ENCODE measurements around the gene TEX101.
"Not testable (repeated sequence)": the region's sequence is repeated elsewhere in the genome, so short reads cannot be mapped to it uniquely, and the experiment has no call there.

Gene TEX101

GRCh38 chr19:43414554-43414953 is at the start of gene TEX101:
Gene TEX101 (plus strand): TSS chr19:43414890. CDS start chr19:43415920, 1,030 bp downstream.
- DNase-seq (ENCODE audit: low spot score) = no peak

GRCh38 chr19:43365677-43366076 is 49.0 kb upstream of the TEX101 start:
- not testable (repeated sequence) for DNase-seq (ENCODE audit: low spot score)

DNA sequence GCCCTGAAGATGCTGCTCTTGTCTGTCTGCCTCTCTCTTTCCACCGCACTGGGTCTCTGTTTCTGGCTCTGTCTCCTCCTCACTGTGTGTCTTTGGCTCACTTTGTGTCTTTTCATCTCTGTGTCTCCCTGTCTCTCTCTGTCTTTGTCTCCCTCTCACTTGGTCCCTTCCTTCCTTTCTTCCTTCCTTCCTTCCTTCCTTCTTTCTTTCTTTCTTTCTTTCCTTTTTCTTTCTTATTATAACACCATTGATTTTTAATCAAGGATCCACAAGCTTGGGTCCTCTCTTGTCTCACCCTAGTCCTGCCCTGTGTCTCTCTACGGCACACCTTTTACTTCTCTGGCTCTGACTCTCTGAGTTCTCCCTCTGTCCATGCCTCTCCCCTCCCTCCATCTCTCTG is 46.9 kb upstream of the TEX101 start:
- no peak for DNase-seq (ENCODE audit: low spot score)

- DNase-seq (ENCODE audit: low spot score) = not testable (repeated sequence)
These were observed 45.8 kb upstream of the TEX101 start for GRCh38 chr19:43368897-43369296.

GRCh38 chr19:43371909-43372308 is 42.8 kb upstream of the TEX101 start:
- DNase-seq (ENCODE audit: low spot score) = no peak

- DNase-seq (ENCODE audit: low spot score) = no peak
These were observed 42.2 kb upstream of the TEX101 start for GRCh38 chr19:43372462-43372861.

DNA sequence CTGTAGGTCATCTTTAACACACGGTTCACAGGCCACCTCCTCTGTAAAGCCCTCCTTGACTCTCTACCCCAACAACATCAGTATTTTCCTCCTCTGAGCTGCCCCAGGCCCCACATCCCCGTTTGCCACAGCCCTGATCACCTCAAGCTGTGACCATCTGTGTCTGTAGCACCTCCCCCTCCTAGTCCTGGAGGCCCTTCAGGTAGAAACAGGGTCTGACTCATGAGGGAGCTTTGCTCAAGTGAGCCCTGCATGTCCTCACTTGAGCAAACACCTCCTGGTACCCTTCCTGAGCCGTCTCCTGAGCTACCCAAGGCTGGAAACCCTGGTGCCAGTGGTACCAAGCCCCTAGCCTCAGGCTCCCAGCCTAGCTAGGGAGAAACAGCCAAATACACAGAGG is 37.1 kb upstream of the TEX101 start:
- DNase-seq (ENCODE audit: low spot score) = not testable (repeated sequence)

DNA sequence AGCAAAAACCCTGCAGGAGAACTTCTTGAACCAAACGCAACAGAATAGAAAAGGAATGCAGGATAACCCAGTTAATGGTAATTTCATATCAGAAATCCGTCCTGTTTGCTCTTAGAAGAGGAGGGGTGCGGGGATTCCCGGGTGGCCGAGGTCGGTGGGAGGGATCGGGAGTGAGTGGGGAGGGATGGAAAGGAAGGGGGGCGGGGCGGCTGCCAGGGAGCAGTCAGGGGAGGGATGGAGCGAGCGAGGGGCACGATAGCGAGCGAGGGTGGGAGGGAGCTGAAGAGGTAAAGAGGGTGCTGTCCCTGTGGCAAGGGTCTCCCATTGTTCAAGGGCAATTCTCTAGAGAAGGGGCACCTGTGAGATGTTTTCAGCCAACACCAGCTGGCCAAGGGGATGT is 34.7 kb upstream of the TEX101 start:
- no peak for DNase-seq (ENCODE audit: low spot score)

GRCh38 chr19:43380771-43381386 is 33.8 kb upstream of the TEX101 start:
- no peak for DNase-seq (ENCODE audit: low spot score)

- not testable (repeated sequence) for DNase-seq (ENCODE audit: low spot score)
These were observed 32.0 kb upstream of the TEX101 start for GRCh38 chr19:43382586-43383216.

- not testable (repeated sequence) for DNase-seq (ENCODE audit: low spot score)
These were observed 31.4 kb upstream of the TEX101 start for GRCh38 chr19:43383254-43383653.

- not testable (repeated sequence) for DNase-seq (ENCODE audit: low spot score)
These were observed 30.9 kb upstream of the TEX101 start for GRCh38 chr19:43383759-43384158.

- not testable (repeated sequence) for DNase-seq (ENCODE audit: low spot score)
These were observed 23.7 kb upstream of the TEX101 start for GRCh38 chr19:43390903-43391551.

- DNase-seq (ENCODE audit: low spot score) = not testable (repeated sequence)
These were observed 23.1 kb upstream of the TEX101 start for GRCh38 chr19:43391552-43391935.

- not testable (repeated sequence) for DNase-seq (ENCODE audit: low spot score)
These were observed 21.2 kb upstream of the TEX101 start for GRCh38 chr19:43393501-43393900.

DNA sequence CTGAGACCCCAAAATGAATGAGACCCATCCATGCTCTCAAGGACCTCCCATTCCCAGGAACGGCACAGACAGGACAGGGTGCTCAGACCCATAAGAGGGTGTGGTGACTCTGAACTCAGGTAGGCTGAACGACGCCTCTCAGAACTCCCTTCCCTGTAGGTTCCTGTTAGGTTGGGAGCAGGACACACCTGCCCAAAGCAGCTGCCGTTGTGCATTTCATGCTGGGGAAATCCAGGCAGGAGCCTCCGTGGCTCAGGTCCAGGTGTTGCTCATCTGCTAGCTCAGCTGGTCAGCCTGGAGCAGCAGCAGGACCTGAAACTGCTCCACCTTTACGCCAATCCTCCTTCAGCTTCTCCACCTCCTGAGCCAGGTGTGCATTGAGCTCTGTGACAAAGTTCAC is 19.1 kb upstream of the TEX101 start:
- no peak for DNase-seq (ENCODE audit: low spot score)

DNA sequence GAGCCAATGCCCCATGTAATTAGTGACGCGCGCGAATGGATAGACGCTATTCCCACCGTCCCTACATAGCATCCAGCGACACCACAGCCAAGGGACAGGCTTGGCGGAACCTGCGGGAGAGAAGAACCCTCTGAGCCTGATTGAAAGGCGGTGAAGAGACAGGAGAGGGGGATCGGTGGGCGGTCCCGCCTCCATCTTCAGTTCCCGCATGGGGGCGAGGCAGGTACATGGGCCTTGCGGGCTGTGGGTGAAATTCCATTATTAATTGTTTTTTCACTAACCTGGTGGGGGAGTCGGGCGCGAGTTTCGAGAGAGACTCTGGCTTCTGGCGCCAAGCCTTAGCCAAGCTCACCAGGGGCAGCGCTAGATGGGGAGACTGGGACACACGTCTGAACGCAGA is 8.4 kb upstream of the TEX101 start:
- DNase-seq (ENCODE audit: low spot score) = no peak

- no peak for DNase-seq (ENCODE audit: low spot score)
These were observed 7.2 kb upstream of the TEX101 start for GRCh38 chr19:43407416-43408005.

DNA sequence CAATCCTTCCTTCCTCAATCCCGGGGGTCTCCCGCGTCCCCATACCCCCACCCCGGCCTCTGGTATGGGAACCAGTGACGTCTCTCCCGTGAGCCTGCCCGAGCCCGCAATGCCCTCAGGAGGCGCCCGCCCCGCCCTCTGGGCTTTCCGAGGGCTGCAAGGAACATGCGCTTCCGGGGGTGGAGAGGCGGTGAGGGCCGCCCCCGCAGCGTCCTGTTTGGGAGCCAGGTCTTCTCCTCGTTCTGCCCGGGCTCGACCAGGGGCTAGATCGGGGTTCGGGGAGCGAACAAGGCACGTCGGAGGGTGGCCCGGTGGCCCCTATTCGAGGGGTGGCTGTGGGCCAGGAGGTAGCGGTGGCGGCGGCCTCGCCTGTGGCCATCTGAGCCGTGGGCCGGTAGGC is 6.6 kb upstream of the TEX101 start:
- DNase-seq (ENCODE audit: low spot score) = no peak

- DNase-seq (ENCODE audit: low spot score) = no peak
These were observed 5.3 kb upstream of the TEX101 start for GRCh38 chr19:43409415-43409814.

GRCh38 chr19:43412441-43412840 is 2.2 kb upstream of the TEX101 start:
- DNase-seq (ENCODE audit: low spot score) = no peak

GRCh38 chr19:43416951-43417623 is 2.4 kb downstream of the TEX101 start:
- DNase-seq (ENCODE audit: low spot score) = no peak

All from GM03348 (cell line).